Lower lobe of right lung (tissue), 2 donors: ENCODE results near the gene AMBRA1. TPM values are rescaled to one million over a fixed set of nuclear protein-coding genes. Genes with fewer than 3 reads are reported as not detected.
"Not testable (repeated sequence)": the region's sequence is repeated elsewhere in the genome, so short reads cannot be mapped to it uniquely, and the experiment has no call there.

Experiments used
- ATAC-seq, 2 donors: fragments of 200-7000 bp; cut with Tn5 transposase; one replicate each; pipeline ENCODE4 v1.9.1; 2020 to 2022; ENCODE audit warnings: mild to moderate bottlenecking in 2 of 2, moderate library complexity in 2 of 2
- DNase-seq: peaks from one replicate; pipeline ENCODE4 v3.0.0-alpha.2; 2020
- H3K27ac ChIP-seq: fragments of 200-600 bp; one replicate; pipeline ENCODE4 v1.8.0; 2022
- H3K27me3 ChIP-seq: fragments of 200-600 bp; one replicate; pipeline ENCODE4 v1.8.0; 2022; ENCODE audit warnings: low read depth
- H3K36me3 ChIP-seq: fragments of 200-600 bp; one replicate; pipeline ENCODE4 v1.8.0; 2022; ENCODE audit warnings: mild to moderate bottlenecking
- H3K4me1 ChIP-seq: fragments of 200-600 bp; one replicate; pipeline ENCODE4 v1.8.0; 2022
- H3K4me3 ChIP-seq: fragments of 200-600 bp; one replicate; pipeline ENCODE4 v1.8.0; 2022; ENCODE audit warnings: mild to moderate bottlenecking
- H3K9me3 ChIP-seq: fragments of 200-600 bp; one replicate; pipeline ENCODE4 v1.8.0; 2022
- intact Hi-C: fragments of 100-400 bp; cut with DNase I; formaldehyde crosslinking; loops from one replicate; pipeline ENCODE4 v1.11.0; 2022
- total RNA-seq: library from RNA; stranded (reverse); fragmentation: NEBNext Ultra II Directional; extraction: Animal tissue kit (Norgen Biotek cat#: 25700); gene quantifications from one replicate; pipeline ENCODE4 v1.2.1, GENCODE V29; 2021
- TF ChIP-seq, protein P1 (sequence below): fragments of 200-600 bp; IDR thresholded peaks from one replicate; pipeline ENCODE4 v1.8.0; 2022; ENCODE audit warnings: antibody characterized with exemption, mild to moderate bottlenecking
- donor health status: DM: no; HTN: yes; CAD: no; lungs with severe emphysema.

The AMBRA1 gene
- total RNA-seq, 1 donor from 2014 or later, result 39.9 TPM

DNA sequence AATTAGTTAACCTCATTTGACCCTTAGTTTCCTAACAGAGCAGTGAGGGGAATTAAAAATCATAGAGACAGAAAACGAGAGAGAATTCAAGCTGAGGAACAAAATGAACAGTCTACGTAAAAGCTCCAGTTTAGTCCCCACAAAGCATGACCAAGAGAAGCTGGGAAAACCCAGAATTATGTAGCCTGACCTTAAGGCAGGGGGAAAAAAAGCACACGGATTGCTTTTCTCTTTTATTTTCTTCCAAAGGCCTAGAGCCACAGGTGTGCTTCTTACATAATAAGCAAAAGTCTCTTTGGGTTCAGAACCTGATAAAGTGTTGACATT, 514 bp upstream of the AMBRA1 start:
- Histone ChIP-seq H3K9me3 (no peaks in the 10 kb centered on the region), H3K4me3 (peak overlapping the region; percentile 97), H3K36me3 (no peaks in the 10 kb centered on the region), H3K27ac (peak overlapping the region; percentile 85), H3K4me1 (peaks cover 38% of the 10 kb centered on the region), H3K27me3 (no peaks in the 10 kb centered on the region)
- ATAC-seq (no peak), DNase-seq (no peak)
- TF ChIP-seq, protein P1, sequence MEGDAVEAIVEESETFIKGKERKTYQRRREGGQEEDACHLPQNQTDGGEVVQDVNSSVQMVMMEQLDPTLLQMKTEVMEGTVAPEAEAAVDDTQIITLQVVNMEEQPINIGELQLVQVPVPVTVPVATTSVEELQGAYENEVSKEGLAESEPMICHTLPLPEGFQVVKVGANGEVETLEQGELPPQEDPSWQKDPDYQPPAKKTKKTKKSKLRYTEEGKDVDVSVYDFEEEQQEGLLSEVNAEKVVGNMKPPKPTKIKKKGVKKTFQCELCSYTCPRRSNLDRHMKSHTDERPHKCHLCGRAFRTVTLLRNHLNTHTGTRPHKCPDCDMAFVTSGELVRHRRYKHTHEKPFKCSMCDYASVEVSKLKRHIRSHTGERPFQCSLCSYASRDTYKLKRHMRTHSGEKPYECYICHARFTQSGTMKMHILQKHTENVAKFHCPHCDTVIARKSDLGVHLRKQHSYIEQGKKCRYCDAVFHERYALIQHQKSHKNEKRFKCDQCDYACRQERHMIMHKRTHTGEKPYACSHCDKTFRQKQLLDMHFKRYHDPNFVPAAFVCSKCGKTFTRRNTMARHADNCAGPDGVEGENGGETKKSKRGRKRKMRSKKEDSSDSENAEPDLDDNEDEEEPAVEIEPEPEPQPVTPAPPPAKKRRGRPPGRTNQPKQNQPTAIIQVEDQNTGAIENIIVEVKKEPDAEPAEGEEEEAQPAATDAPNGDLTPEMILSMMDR, result no peak
- intact Hi-C loops, result no loop called here

DNA sequence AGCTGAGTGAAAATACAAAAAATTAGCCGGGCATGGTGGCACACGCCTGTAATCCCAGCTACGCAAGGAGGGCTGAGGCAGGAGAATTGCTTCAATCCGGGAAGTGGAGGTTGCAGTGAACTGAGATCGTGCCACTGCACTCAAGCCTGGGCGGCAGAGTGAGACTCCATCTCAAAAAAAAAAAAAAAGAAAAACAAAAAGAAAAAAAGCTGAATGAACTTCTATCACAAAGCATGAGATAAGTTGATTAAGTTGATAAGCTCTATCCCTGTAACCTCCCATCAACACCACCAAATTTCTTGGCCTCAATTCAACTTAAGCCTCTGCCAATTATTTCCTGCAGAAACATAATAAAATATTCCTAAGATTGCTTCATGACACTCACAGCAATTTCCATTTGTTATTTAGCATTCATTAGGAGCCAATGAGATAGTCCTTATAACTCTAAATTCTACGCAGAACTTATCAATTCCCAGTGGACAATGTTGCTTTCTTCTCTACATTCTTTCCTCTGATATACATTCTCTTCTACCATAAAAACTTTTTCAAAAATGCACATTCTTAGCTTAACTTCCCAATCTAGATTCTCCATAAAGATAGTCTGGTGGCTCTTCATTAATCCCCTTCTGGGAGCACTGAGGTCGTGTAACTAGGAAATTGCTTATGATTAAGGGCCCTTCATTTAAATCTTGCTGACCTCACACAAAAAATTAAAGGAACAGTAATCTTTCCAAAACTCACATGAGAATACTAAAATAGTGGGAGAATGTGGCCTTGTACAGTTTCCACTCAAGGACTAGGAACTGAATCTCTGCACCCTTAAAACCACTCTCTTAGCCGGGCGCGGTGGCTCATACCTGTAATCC, 2.9 kb downstream of the AMBRA1 start:
- no peaks in the 10 kb centered on the region for H3K36me3 ChIP-seq
- peak overlapping the region; percentile 20 for H3K4me3 ChIP-seq
- peak overlapping the region; percentile 28 for H3K27ac ChIP-seq
- no peaks in the 10 kb centered on the region for H3K9me3 ChIP-seq
- ATAC-seq (no peak), DNase-seq (no peak)
- TF ChIP-seq, protein P1, result no peak
- H3K4me1 ChIP-seq, result peaks cover 49% of the 10 kb centered on the region
- no peaks in the 10 kb centered on the region for H3K27me3 ChIP-seq
- intact Hi-C loops, result no loop called here

DNA sequence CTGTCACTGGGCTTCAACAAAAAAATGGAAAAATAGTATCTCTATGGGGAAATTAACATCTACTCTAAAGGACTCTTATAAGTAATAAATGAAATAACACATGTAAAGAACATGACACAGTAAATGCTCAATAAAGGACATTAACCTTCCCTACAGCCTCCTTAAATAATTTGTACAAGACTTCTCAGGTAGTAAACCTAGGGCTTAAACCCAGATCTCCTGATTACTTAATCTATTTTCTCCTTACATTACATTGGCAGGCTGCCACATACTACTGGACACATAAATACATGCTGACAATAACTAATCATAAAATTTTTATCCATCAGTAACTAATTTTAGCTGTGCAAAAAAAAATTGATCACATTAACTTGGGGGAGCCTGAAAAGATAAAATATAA, 4.9 kb downstream of the AMBRA1 start:
- Histone ChIP-seq H3K36me3 (no peaks in the 10 kb centered on the region), H3K9me3 (no peaks in the 10 kb centered on the region), H3K4me3 (no peak overlapping the region), H3K27ac (no peak overlapping the region), H3K4me1 (peaks cover 52% of the 10 kb centered on the region), H3K27me3 (no peaks in the 10 kb centered on the region)
- intact Hi-C loops, result no loop called here
- no peak for DNase-seq
- ATAC-seq, result no peak
- TF ChIP-seq, protein P1, result no peak

DNA sequence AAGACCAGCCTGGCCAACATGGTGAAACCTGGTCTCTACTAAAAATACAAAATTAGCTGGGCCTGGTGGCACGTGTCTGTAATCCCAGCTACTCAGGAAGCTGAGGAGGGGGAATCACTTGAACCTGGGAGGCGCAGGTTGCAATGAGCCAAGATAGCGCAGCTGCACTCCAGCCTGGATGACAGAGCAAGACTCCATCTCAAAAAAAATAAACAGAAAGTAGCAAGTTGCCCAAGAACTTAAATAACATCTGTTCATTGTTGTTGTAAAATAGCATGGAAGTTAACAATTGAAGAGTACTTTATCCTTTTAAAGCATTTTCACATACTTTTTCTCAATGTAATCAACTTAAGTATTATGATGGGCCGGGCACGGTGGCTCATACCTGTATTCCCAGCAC, 5.7 kb downstream of the AMBRA1 start:
- H3K4me1 ChIP-seq, result peaks cover 52% of the 10 kb centered on the region
- no peak overlapping the region for H3K27ac ChIP-seq
- no peak overlapping the region for H3K4me3 ChIP-seq
- TF ChIP-seq, protein P1, result no peak
- intact Hi-C loops, result no loop called here
- no peaks in the 10 kb centered on the region for H3K27me3 ChIP-seq
- no peaks in the 10 kb centered on the region for H3K9me3 ChIP-seq
- ATAC-seq (no peak), DNase-seq (no peak)
- H3K36me3 ChIP-seq, result no peaks in the 10 kb centered on the region

DNA sequence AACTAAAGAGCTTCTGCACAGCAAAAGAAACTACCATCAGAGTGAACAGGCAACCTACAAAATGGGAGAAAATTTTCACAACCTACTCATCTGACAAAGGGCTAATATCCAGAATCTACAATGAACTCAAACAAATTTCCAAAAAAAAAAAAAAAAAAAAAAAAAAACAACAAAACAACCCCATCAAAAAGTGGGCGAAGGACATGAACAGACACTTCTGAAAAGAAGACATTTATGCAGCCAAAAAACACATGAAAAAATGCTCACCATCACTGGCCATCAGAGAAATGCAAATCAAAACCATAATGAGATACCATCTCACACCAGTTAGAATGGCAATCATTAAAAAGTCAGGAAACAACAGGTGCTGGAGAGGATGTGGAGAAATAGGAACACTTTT, 10.3 kb downstream of the AMBRA1 start:
- ATAC-seq, DNase-seq: not testable (repeated sequence)
- H3K4me1 ChIP-seq, result peaks cover 26% of the 10 kb centered on the region

DNA sequence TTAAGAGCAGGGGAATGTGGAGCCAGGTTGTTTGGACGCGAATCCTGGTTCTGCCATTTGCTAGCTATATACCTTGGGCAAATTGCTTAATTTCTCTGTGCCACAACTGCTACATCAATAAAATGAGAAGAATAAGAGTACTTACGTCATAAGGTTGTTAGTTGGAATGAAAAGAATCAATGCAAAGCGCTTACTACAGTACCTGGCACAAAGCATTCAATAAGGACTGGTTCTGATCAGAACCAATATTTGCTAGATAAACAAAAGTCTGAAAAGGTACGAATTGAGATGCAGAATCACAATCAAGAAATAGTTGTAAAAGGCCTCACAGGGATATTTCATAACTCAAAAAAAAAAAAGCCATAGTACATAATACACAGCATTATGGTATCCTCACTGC, 11.2 kb downstream of the AMBRA1 start:
- Histone ChIP-seq H3K36me3 (no peaks in the 10 kb centered on the region), H3K4me3 (no peak overlapping the region), H3K9me3 (no peaks in the 10 kb centered on the region), H3K4me1 (peaks cover 17% of the 10 kb centered on the region), H3K27me3 (no peaks in the 10 kb centered on the region), H3K27ac (no peak overlapping the region)
- DNase-seq (no peak), ATAC-seq (no peak)
- intact Hi-C loops, result no loop called here
- TF ChIP-seq, protein P1, result no peak

More for the DNA sequence above, 10.3 kb downstream of the AMBRA1 start:
- H3K27me3 ChIP-seq, H3K4me3 ChIP-seq, H3K27ac ChIP-seq, intact Hi-C loops, H3K9me3 ChIP-seq, H3K36me3 ChIP-seq: not testable (repeated sequence)
